Prostate gland (tissue), 2 donors: ENCODE data around the gene KRTAP10-9.

ENCODE experiments used
- CTCF ChIP-seq, 4 experiments: fragments of 200-600 bp in 2 of 4; fragments of 450-650 bp in 2 of 4; sonication (generic) in 2 of 4; IDR thresholded peaks; 1 replicate in 3 of 4; 2 replicates in 1 of 4; pipeline ENCODE4 v1.5.1; 2016 to 2019; ENCODE audit warnings: antibody characterized with exemption in 4 of 4, mild to moderate bottlenecking in 2 of 4, moderate library complexity in 2 of 4
- POLR2A ChIP-seq: fragments of 450-650 bp; IDR thresholded peaks from one replicate; pipeline ENCODE4 v1.6.1; 2016; ENCODE audit warnings: antibody characterized with exemption, mild to moderate bottlenecking
- POLR2AphosphoS5 ChIP-seq: sonication (generic); formaldehyde crosslinking; IDR thresholded peaks from one replicate; pipeline ENCODE4 v1.6.1; 2017; ENCODE audit warnings: antibody characterized with exemption

GRCh38 chr21:44611551-44611950, 15.3 kb upstream of the KRTAP10-9 start:
- TF ChIP-seq POLR2A (no peak), CTCF (IDR thresholded peaks at IDR 0.05) (no peak), POLR2AphosphoS5 (no peak)
